Ovary (tissue), 3 donors: ENCODE data around the gene SRC.

Source experiments
- CTCF ChIP-seq, 3 donors: fragments of 450-650 bp in 2 of 3; fragments of 200-600 bp in 1 of 3; IDR thresholded peaks; one replicate each; pipeline versions ENCODE4 v1.5.1 to v1.8.0; 2016 to 2022; ENCODE audit warnings: antibody characterized with exemption in 3 of 3, mild to moderate bottlenecking in 1 of 3
- EP300 ChIP-seq: sonication (generic); formaldehyde crosslinking; IDR thresholded peaks from one replicate; pipeline ENCODE4 v1.6.1; 2017; ENCODE audit warnings: antibody characterized with exemption
- POLR2A ChIP-seq: fragments of 450-650 bp; IDR thresholded peaks from one replicate; pipeline ENCODE4 v1.6.1; 2017; ENCODE audit warnings: antibody characterized with exemption, mild to moderate bottlenecking, moderate library complexity
- donor health status: DM: no; HTN: no; CAD: no.

GRCh38 chr20:37366743-37367142 is 20.8 kb downstream of the SRC start:
- TF ChIP-seq CTCF (IDR thresholded peaks at IDR 0.05) (no peak), POLR2A (no peak), EP300 (no peak)
